Loucy (cell line): Measurements from ENCODE around the gene GINS1.

Experiments used
- H2AFZ ChIP-seq: fragments of 200-600 bp; sonication (generic); 2 replicates; pipeline ENCODE4 v1.6.0; 2016; ENCODE audit warnings: antibody characterized with exemption, mild to moderate bottlenecking, low read length, moderate library complexity
- H3F3A ChIP-seq: fragments of 200-600 bp; 2 replicates; pipeline ENCODE4 v1.6.0; 2016; ENCODE audit warnings: antibody characterized with exemption, low read depth, mild to moderate bottlenecking
- H3K27me3 ChIP-seq: fragments of 200-600 bp; sonication (generic); 2 replicates; pipeline ENCODE4 v1.6.1; 2014; ENCODE audit warnings: low read length, mild to moderate bottlenecking; ENCODE audit not compliant: insufficient read depth, poor library complexity, severe bottlenecking
- H3K36me3 ChIP-seq: fragments of 200-600 bp; sonication (generic); 2 replicates; pipeline ENCODE4 v1.6.1; 2016; ENCODE audit warnings: low read length; ENCODE audit not compliant: insufficient read depth
- H3K4me1 ChIP-seq: fragments of 200-600 bp; sonication (generic); 2 replicates; pipeline ENCODE4 v1.5.1; 2014; ENCODE audit warnings: low read length, mild to moderate bottlenecking; ENCODE audit not compliant: insufficient read depth, poor library complexity, severe bottlenecking
- H3K4me2 ChIP-seq: fragments of 200-600 bp; sonication (generic); 2 replicates; pipeline ENCODE4 v1.6.0; 2014; ENCODE audit warnings: antibody characterized with exemption, low read length, low read depth, mild to moderate bottlenecking; ENCODE audit not compliant: poor library complexity, severe bottlenecking
- H3K4me3 ChIP-seq: fragments of 200-600 bp; sonication (generic); 2 replicates; pipeline ENCODE4 v1.5.1; 2014; ENCODE audit warnings: low read length, mild to moderate bottlenecking, mixed read lengths; ENCODE audit not compliant: poor library complexity, severe bottlenecking
- H3K79me2 ChIP-seq: fragments of 200-600 bp; sonication (generic); 2 replicates; pipeline ENCODE4 v1.6.1; 2014; ENCODE audit warnings: low read length; ENCODE audit not compliant: insufficient read depth
- H3K9ac ChIP-seq: fragments of 200-600 bp; sonication (generic); 2 replicates; pipeline ENCODE4 v1.6.0; 2014; ENCODE audit warnings: mild to moderate bottlenecking, low read depth, low read length, moderate library complexity; ENCODE audit not compliant: poor library complexity, severe bottlenecking
- H3K9me2 ChIP-seq: fragments of 200-600 bp; sonication (generic); replicated peaks from 2 replicates; pipeline ENCODE4 v1.6.1; 2016; ENCODE audit warnings: low read depth, low read length, mixed read lengths
- H3K9me3 ChIP-seq: fragments of 200-600 bp; sonication (generic); 2 replicates; pipeline ENCODE4 v1.6.1; 2014; ENCODE audit warnings: mild to moderate bottlenecking, antibody characterized with exemption, low read length, low read depth; ENCODE audit not compliant: insufficient read depth
- H4K20me1 ChIP-seq: fragments of 200-600 bp; sonication (generic); 2 replicates; pipeline ENCODE4 v1.6.0; 2014; ENCODE audit warnings: antibody characterized with exemption, low read length, mild to moderate bottlenecking; ENCODE audit not compliant: insufficient read depth, poor library complexity, severe bottlenecking
- CTCF ChIP-seq: fragments of 200-600 bp; sonication (generic); conservative IDR thresholded peaks from 2 replicates; pipeline ENCODE4 v1.5.1; 2014; ENCODE audit warnings: mild to moderate bottlenecking, antibody characterized with exemption, low read length
- EZH2phosphoT487 ChIP-seq: fragments of 200-600 bp; IDR thresholded peaks from 2 replicates; pipeline ENCODE4 v1.6.1; 2018; ENCODE audit warnings: antibody characterized with exemption, mild to moderate bottlenecking, moderate library complexity, borderline replicate concordance

GINS1 gene

GRCh38 chr20:25486377-25486776 lies 78.9 kb downstream of the GINS1 start:
- Histone ChIP-seq H3K9me2 (no peaks in the 10 kb centered on the region), H3F3A (no peaks in the 10 kb centered on the region), H2AFZ (no peak overlapping the region), H4K20me1 (no peaks in the 10 kb centered on the region), H3K9me3 (no peaks in the 10 kb centered on the region), H3K79me2 (no peaks in the 10 kb centered on the region), H3K4me1 (peaks cover 5% of the 10 kb centered on the region), H3K27me3 (no peaks in the 10 kb centered on the region), H3K4me2 (no peak overlapping the region), H3K9ac (no peak overlapping the region), H3K4me3 (no peak overlapping the region), H3K36me3 (peaks cover 28% of the 10 kb centered on the region; the same call in 1 of the 2 replicates)
- no peak for TF ChIP-seq CTCF
- TF ChIP-seq EZH2phosphoT487 = no peak

- H3K9me3 ChIP-seq = no peaks in the 10 kb centered on the region
- H3K4me3 ChIP-seq = no peak overlapping the region
- TF ChIP-seq EZH2phosphoT487 (no peak), CTCF (no peak)
- no peaks in the 10 kb centered on the region for H3F3A ChIP-seq
- no peak overlapping the region for H3K9ac ChIP-seq
- no peaks in the 10 kb centered on the region for H3K27me3 ChIP-seq
- H3K79me2 ChIP-seq = no peaks in the 10 kb centered on the region
- H3K9me2 ChIP-seq = no peaks in the 10 kb centered on the region
- no peaks in the 10 kb centered on the region for H4K20me1 ChIP-seq
- H3K4me2 ChIP-seq = no peak overlapping the region
- no peak overlapping the region for H2AFZ ChIP-seq
- H3K36me3 ChIP-seq = peaks cover 23% of the 10 kb centered on the region; the same call in 1 of the 2 replicates
- H3K4me1 ChIP-seq = peaks cover 5% of the 10 kb centered on the region
Measured at GRCh38 chr20:25487306-25487705, 79.8 kb downstream of the GINS1 start.

GRCh38 chr20:25487975-25488374 lies 80.5 kb downstream of the GINS1 start:
- Histone ChIP-seq H3K9me2 (no peaks in the 10 kb centered on the region), H3K9me3 (no peaks in the 10 kb centered on the region), H3K4me1 (peaks cover 5% of the 10 kb centered on the region), H3K79me2 (no peaks in the 10 kb centered on the region), H2AFZ (no peak overlapping the region), H3F3A (no peaks in the 10 kb centered on the region), H3K4me3 (no peak overlapping the region), H3K36me3 (peaks cover 23% of the 10 kb centered on the region; the same call in 1 of the 2 replicates), H3K4me2 (no peak overlapping the region), H4K20me1 (no peaks in the 10 kb centered on the region), H3K27me3 (no peaks in the 10 kb centered on the region), H3K9ac (no peak overlapping the region)
- TF ChIP-seq EZH2phosphoT487 = no peak
- TF ChIP-seq CTCF = no peak
